Subcutaneous adipose tissue (tissue), 4 donors: ENCODE data around the gene LRRC10B. TPM values are rescaled to one million over a fixed set of nuclear protein-coding genes. Genes with fewer than 3 reads are reported as not detected.

Experiments used
- CTCF ChIP-seq: fragments of 450-650 bp; IDR thresholded peaks from one replicate; pipeline ENCODE4 v1.5.1; 2016; ENCODE audit warnings: low read depth, mild to moderate bottlenecking, control low read depth, antibody characterized with exemption, moderate library complexity
- total RNA-seq, 4 donors: library from RNA; depleted of rRNA; stranded (reverse); fragments of >200 nt; gene quantifications; one replicate each; pipeline ENCODE4 v1.1.0, GENCODE V29; 2016

Gene LRRC10B
- total RNA-seq, 4 donors from 2014 or later, result 0.22 to 1.7 (median 1.6) TPM; not detected in 1

- no peak for TF ChIP-seq CTCF
These were observed 26.6 kb downstream of the LRRC10B start for GRCh38 chr11:61534933-61535839.

GRCh38 chr11:61535998-61536675 is 27.6 kb downstream of the LRRC10B start:
- no peak for TF ChIP-seq CTCF

- TF ChIP-seq CTCF, result no peak
These were observed 28.2 kb downstream of the LRRC10B start for GRCh38 chr11:61536676-61537270.

- TF ChIP-seq CTCF, result no peak
These were observed 28.8 kb downstream of the LRRC10B start for GRCh38 chr11:61537326-61537725.

- TF ChIP-seq CTCF, result no peak
These were observed 30.1 kb downstream of the LRRC10B start for GRCh38 chr11:61538636-61538961.

- no peak for TF ChIP-seq CTCF
These were observed 30.5 kb downstream of the LRRC10B start for GRCh38 chr11:61539006-61539405.

GRCh38 chr11:61539831-61540357 is 31.3 kb downstream of the LRRC10B start:
- TF ChIP-seq CTCF, result no peak
